HepG2 (cell line): ENCODE results near the gene NFKBIA. TPM values are rescaled to one million over a fixed set of nuclear protein-coding genes. Genes with fewer than 3 reads are reported as not detected.

Experiments used
- DNMT1 ChIP-seq: sonication (generic); formaldehyde crosslinking; IDR thresholded peaks from 2 replicates; pipeline ENCODE4 v1.5.1; 2020; ENCODE audit warnings: mild to moderate bottlenecking, missing genetic modification reagents
- EED ChIP-seq: sonication (generic); formaldehyde crosslinking; IDR thresholded peaks from 2 replicates; pipeline ENCODE4 v1.5.0; 2020; ENCODE audit warnings: mild to moderate bottlenecking, missing genetic modification reagents
- FOXJ3 ChIP-seq: sonication (generic); formaldehyde crosslinking; IDR thresholded peaks from 2 replicates; pipeline ENCODE4 v1.4.0; 2020; ENCODE audit warnings: missing genetic modification reagents, mild to moderate bottlenecking, borderline replicate concordance
- RFX1 ChIP-seq: fragments of 450-650 bp; IDR thresholded peaks from 2 replicates; pipeline ENCODE4 v1.6.1; 2017
- SNAPC4 ChIP-seq: sonication (generic); formaldehyde crosslinking; IDR thresholded peaks from 2 replicates; pipeline ENCODE4 v1.4.0; 2020; ENCODE audit warnings: mild to moderate bottlenecking, missing genetic modification reagents
- SRSF1 ChIP-seq: fragments of 200-400 bp; formaldehyde crosslinking; optimal IDR thresholded peaks from 2 replicates; pipeline ENCODE3; 2017; ENCODE audit warnings: mild to moderate bottlenecking, low read depth, low read length, moderate library complexity
- SRSF9 ChIP-seq: fragments of 200-400 bp; formaldehyde crosslinking; IDR thresholded peaks from 2 replicates; pipeline ENCODE4 v1.6.1; 2018; ENCODE audit warnings: borderline replicate concordance, mild to moderate bottlenecking, low read depth, low read length; ENCODE audit not compliant: insufficient read depth, poor library complexity, severe bottlenecking
- TCF7L2 ChIP-seq: IDR thresholded peaks from 2 replicates; pipeline ENCODE4 v1.6.1; 2011; ENCODE audit warnings: mild to moderate bottlenecking, low read depth, low read length, moderate library complexity
- THAP8 ChIP-seq: sonication (generic); formaldehyde crosslinking; IDR thresholded peaks from 2 replicates; pipeline ENCODE4 v1.5.1; 2020; ENCODE audit warnings: missing genetic modification reagents, mild to moderate bottlenecking, borderline replicate concordance
- ZBTB10 ChIP-seq: sonication (generic); formaldehyde crosslinking; IDR thresholded peaks from 2 replicates; pipeline ENCODE4 v1.4.0; 2020; ENCODE audit warnings: missing genetic modification reagents, borderline replicate concordance
- ZIK1 ChIP-seq: sonication (generic); formaldehyde crosslinking; IDR thresholded peaks from 2 replicates; pipeline ENCODE4 v1.5.0; 2020; ENCODE audit warnings: mild to moderate bottlenecking, low read depth, missing genetic modification reagents, borderline replicate concordance
- ZNF224 ChIP-seq: sonication (generic); formaldehyde crosslinking; IDR thresholded peaks from 2 replicates; pipeline ENCODE4 v1.5.0; 2020; ENCODE audit warnings: mild to moderate bottlenecking, missing genetic modification reagents
- ZNF556 ChIP-seq: sonication (generic); formaldehyde crosslinking; IDR thresholded peaks from 2 replicates; pipeline ENCODE4 v1.4.0; 2020; ENCODE audit warnings: mild to moderate bottlenecking, missing genetic modification reagents, borderline replicate concordance
- ZNF747 ChIP-seq: sonication (generic); formaldehyde crosslinking; IDR thresholded peaks from 2 replicates; pipeline ENCODE4 v1.8.1; 2023; ENCODE audit warnings: missing genetic modification reagents, mild to moderate bottlenecking, borderline replicate concordance
- polyA plus RNA-seq, 8 experiments: library from polyadenylated mRNA; depleted of rRNA in 3 of 8; stranded (reverse) in 7 of 8; unstranded in 1 of 8; fragments of >200 nt; fragmentation: Illumina TruSeq in 4 of 8; extraction: Trizol in 4 of 8; gene quantifications; 2 replicates each; pipeline versions ENCODE4 v1.2.1 to v1.2.3, GENCODE V29; 2011 to 2016; ENCODE audit warnings: low read depth in 4 of 8, missing spikeins in 1 of 8, mixed read lengths in 1 of 8; ENCODE audit not compliant: insufficient read depth in 1 of 8
- total RNA-seq, 5 experiments: library from RNA; depleted of rRNA; stranded (reverse); fragments of >200 nt; fragmentation: Illumina TruSeq; extraction: Trizol; gene quantifications; 2 replicates each; pipeline ENCODE4 v1.2.3, GENCODE V29; 2016; ENCODE audit warnings: low read depth in 1 of 5
- TF ChIP-seq, protein P1 (sequence below): sonication (generic); formaldehyde crosslinking; IDR thresholded peaks from 2 replicates; pipeline ENCODE4 v1.4.0; 2020; ENCODE audit warnings: mild to moderate bottlenecking, missing genetic modification reagents

Gene NFKBIA
- total and polyA plus RNA-seq, 2 of the 13 experiments (the other 11 are each of a cell fraction or from before 2014, with no cell fraction given): 197 to 319 TPM

GRCh38 chr14:35365130-35366055 lies 39.2 kb downstream of the NFKBIA start (continued):
- TF ChIP-seq EED (no peak), ZBTB10 (CRISPR knock-in tag) (no peak), TCF7L2 (no peak), THAP8 (CRISPR knock-in tag) (no peak), SNAPC4 (no peak), ZNF224 (CRISPR knock-in tag) (peak; percentile 16; the same call in 1 of the 2 replicates), DNMT1 (CRISPR knock-in tag) (no peak), ZNF556 (CRISPR knock-in tag) (no peak), RFX1 (no peak), ZNF747 (CRISPR knock-in tag) (peak; percentile 97), SRSF1 (peak; percentile 77), SRSF9 (no peak), ZIK1 (CRISPR knock-in tag) (peak; percentile 98), FOXJ3 (CRISPR knock-in tag) (no peak)
- TF ChIP-seq, protein P1, sequence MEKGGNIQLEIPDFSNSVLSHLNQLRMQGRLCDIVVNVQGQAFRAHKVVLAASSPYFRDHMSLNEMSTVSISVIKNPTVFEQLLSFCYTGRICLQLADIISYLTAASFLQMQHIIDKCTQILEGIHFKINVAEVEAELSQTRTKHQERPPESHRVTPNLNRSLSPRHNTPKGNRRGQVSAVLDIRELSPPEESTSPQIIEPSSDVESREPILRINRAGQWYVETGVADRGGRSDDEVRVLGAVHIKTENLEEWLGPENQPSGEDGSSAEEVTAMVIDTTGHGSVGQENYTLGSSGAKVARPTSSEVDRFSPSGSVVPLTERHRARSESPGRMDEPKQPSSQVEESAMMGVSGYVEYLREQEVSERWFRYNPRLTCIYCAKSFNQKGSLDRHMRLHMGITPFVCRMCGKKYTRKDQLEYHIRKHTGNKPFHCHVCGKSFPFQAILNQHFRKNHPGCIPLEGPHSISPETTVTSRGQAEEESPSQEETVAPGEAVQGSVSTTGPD (CRISPR knock-in tag): no peak; the same call in 1 of the 2 replicates
